HCT116 (cell line): ENCODE results near the gene OSBPL8.

Source experiments
- POLR2A ChIP-seq: IDR thresholded peaks from 2 replicates; pipeline ENCODE4 v1.7.0; 2011; ENCODE audit warnings: borderline replicate concordance; ENCODE audit not compliant: insufficient read depth, insufficient read length; ENCODE audit errors: extremely low read depth
- TF ChIP-seq, protein P1 (sequence below): IDR thresholded peaks from 2 replicates; pipeline ENCODE4 v1.6.1; 2012; ENCODE audit warnings: low read depth

DNA sequence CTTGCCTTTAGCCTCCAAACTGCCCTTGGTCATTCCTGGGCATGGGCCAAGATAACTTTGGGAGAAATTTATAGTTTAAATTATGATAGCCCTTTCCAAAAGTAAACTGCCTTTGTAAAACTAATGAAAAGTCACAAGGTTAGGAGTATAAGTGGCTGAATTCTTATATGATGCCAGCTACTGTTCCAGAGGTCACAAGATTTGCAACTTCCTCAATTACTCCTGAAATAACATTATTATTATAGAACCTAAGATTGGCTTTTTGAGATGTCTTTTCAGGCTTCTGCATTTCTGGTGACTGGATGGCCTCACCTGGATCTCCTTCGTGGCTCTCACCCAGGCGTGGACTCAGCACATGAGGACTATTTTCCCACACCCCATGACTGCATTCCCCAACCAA is 55.0 kb downstream of the OSBPL8 start:
- TF ChIP-seq, protein P1, sequence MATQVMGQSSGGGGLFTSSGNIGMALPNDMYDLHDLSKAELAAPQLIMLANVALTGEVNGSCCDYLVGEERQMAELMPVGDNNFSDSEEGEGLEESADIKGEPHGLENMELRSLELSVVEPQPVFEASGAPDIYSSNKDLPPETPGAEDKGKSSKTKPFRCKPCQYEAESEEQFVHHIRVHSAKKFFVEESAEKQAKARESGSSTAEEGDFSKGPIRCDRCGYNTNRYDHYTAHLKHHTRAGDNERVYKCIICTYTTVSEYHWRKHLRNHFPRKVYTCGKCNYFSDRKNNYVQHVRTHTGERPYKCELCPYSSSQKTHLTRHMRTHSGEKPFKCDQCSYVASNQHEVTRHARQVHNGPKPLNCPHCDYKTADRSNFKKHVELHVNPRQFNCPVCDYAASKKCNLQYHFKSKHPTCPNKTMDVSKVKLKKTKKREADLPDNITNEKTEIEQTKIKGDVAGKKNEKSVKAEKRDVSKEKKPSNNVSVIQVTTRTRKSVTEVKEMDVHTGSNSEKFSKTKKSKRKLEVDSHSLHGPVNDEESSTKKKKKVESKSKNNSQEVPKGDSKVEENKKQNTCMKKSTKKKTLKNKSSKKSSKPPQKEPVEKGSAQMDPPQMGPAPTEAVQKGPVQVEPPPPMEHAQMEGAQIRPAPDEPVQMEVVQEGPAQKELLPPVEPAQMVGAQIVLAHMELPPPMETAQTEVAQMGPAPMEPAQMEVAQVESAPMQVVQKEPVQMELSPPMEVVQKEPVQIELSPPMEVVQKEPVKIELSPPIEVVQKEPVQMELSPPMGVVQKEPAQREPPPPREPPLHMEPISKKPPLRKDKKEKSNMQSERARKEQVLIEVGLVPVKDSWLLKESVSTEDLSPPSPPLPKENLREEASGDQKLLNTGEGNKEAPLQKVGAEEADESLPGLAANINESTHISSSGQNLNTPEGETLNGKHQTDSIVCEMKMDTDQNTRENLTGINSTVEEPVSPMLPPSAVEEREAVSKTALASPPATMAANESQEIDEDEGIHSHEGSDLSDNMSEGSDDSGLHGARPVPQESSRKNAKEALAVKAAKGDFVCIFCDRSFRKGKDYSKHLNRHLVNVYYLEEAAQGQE, result no peak
- TF ChIP-seq POLR2A, result no peak
